DND-41 (cell line): ENCODE measurements around the gene LBX2.

Experiments
- ATAC-seq: fragments of 200-7000 bp; cut with Tn5 transposase; 3 replicates; pipeline ENCODE4 v1.9.1; 2021; ENCODE audit warnings: low read depth; ENCODE audit not compliant: insufficient read depth
- DNase-seq: peaks from one replicate; pipeline ENCODE4 v3.0.0-alpha.2; 2020
- H2AFZ ChIP-seq: 2 replicates; pipeline ENCODE4 v1.6.0; 2012; ENCODE audit warnings: low read depth, low read length
- H3K27ac ChIP-seq: 2 replicates; pipeline ENCODE4 v1.5.1; 2012; ENCODE audit warnings: low read length, inconsistent platforms
- H3K27me3 ChIP-seq: fragments of 200-600 bp; sonication (generic); 2 replicates; pipeline ENCODE4 v1.6.0; 2012; ENCODE audit warnings: low read length, mild to moderate bottlenecking, inconsistent platforms; ENCODE audit not compliant: insufficient read depth, poor library complexity
- H3K36me3 ChIP-seq: 2 replicates; pipeline ENCODE4 v1.5.1; 2012; ENCODE audit warnings: low read length, inconsistent platforms; ENCODE audit not compliant: insufficient read depth
- H3K4me1 ChIP-seq: 2 replicates; pipeline ENCODE4 v1.5.1; 2012; ENCODE audit warnings: mild to moderate bottlenecking, low read length; ENCODE audit not compliant: insufficient read depth
- H3K4me2 ChIP-seq: 2 replicates; pipeline ENCODE4 v1.6.0; 2012; ENCODE audit warnings: mild to moderate bottlenecking, moderate library complexity, low read length, inconsistent platforms; ENCODE audit not compliant: insufficient read depth
- H3K4me3 ChIP-seq, 2 experiments: fragments of 200-600 bp in 1 of 2; shearing (Covaris generic) in 1 of 2; 2 replicates each; pipeline ENCODE4 v1.5.1; 2012 to 2016; ENCODE audit warnings: inconsistent platforms in 2 of 2, low read length in 2 of 2, mild to moderate bottlenecking in 2 of 2, low read depth in 1 of 2, moderate library complexity in 1 of 2
- H3K79me2 ChIP-seq: 2 replicates; pipeline ENCODE4 v1.6.0; 2012; ENCODE audit warnings: low read length, inconsistent platforms; ENCODE audit not compliant: insufficient read depth
- H3K9ac ChIP-seq: 2 replicates; pipeline ENCODE4 v1.6.0; 2012; ENCODE audit warnings: low read depth, mild to moderate bottlenecking, inconsistent platforms, low read length, moderate library complexity
- H3K9me3 ChIP-seq: 2 replicates; pipeline ENCODE4 v1.5.1; 2012; ENCODE audit warnings: low read length, moderate library complexity, mild to moderate bottlenecking, inconsistent platforms; ENCODE audit not compliant: insufficient read depth, severe bottlenecking
- H4K20me1 ChIP-seq: 2 replicates; pipeline ENCODE4 v1.6.0; 2012; ENCODE audit warnings: low read length; ENCODE audit not compliant: insufficient read depth
- EZH2 ChIP-seq: IDR thresholded peaks from 3 replicates; pipeline ENCODE4 v1.6.1; 2012; ENCODE audit warnings: borderline replicate concordance, low read depth, mild to moderate bottlenecking, moderate library complexity, low read length, inconsistent platforms; ENCODE audit not compliant: severe bottlenecking
- TF ChIP-seq, protein P1 (sequence below): IDR thresholded peaks from 2 replicates; pipeline ENCODE4 v1.5.1; 2012; ENCODE audit warnings: borderline replicate concordance, low read length, moderate library complexity, mild to moderate bottlenecking; ENCODE audit not compliant: poor library complexity, severe bottlenecking; ENCODE audit errors: extremely low read depth

LBX2 gene

DNA sequence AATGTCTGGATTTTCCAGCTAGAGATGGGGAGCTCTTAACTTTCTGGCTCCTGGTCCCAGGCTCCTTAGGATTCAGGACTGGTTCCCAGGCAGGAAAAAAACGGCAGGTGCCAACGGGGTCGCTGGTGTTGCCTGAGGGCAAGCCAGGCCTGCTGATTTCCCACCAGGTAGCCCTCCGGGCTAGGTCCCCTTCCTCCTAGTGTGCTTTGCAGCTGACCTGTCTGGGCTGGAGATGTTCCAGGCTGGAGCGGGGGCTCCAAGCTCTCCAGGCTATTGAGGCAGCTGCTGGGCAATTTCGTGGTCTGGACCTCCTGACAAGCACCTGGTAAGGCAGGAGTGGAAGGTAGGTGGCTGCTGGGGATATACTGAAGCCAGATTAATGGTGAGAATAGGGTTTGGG lies 24.9 kb downstream of the LBX2 start:
- H3K4me3 ChIP-seq, result no peak overlapping the region
- no peaks in the 10 kb centered on the region for H3K9me3 ChIP-seq
- no peak overlapping the region for H3K27ac ChIP-seq
- H3K4me2 ChIP-seq, result peak overlapping the region; percentile 29; the same call in 1 of the 2 replicates
- H3K9ac ChIP-seq, result no peak overlapping the region
- H3K36me3 ChIP-seq, result peaks cover 47% of the 10 kb centered on the region
- H3K27me3 ChIP-seq, result no peaks in the 10 kb centered on the region
- no peaks in the 10 kb centered on the region for H4K20me1 ChIP-seq
- peaks cover 39% of the 10 kb centered on the region for H3K4me1 ChIP-seq
- ATAC-seq, result no peak
- TF ChIP-seq EZH2, result no peak
- TF ChIP-seq, protein P1, sequence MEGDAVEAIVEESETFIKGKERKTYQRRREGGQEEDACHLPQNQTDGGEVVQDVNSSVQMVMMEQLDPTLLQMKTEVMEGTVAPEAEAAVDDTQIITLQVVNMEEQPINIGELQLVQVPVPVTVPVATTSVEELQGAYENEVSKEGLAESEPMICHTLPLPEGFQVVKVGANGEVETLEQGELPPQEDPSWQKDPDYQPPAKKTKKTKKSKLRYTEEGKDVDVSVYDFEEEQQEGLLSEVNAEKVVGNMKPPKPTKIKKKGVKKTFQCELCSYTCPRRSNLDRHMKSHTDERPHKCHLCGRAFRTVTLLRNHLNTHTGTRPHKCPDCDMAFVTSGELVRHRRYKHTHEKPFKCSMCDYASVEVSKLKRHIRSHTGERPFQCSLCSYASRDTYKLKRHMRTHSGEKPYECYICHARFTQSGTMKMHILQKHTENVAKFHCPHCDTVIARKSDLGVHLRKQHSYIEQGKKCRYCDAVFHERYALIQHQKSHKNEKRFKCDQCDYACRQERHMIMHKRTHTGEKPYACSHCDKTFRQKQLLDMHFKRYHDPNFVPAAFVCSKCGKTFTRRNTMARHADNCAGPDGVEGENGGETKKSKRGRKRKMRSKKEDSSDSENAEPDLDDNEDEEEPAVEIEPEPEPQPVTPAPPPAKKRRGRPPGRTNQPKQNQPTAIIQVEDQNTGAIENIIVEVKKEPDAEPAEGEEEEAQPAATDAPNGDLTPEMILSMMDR, result no peak
- no peak overlapping the region for H2AFZ ChIP-seq
- peaks cover 25% of the 10 kb centered on the region for H3K79me2 ChIP-seq
- DNase-seq, result no peak

DNA sequence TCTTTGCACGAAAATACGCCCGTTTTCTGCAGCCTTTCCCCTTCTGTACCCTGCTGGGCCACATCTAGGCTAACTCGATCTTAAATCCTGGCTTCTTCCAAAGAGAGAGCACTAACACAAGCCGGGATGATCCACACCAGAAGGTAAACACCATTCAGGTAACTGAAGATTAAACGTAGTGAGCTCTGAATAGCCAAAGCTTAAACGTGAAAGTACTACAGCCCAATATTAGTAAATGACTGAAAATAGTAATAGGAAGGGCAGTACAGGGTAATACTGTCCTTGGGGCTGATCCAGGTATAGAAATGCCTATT lies 26.5 kb downstream of the LBX2 start:
- Histone ChIP-seq H3K36me3 (peaks cover 46% of the 10 kb centered on the region), H4K20me1 (no peaks in the 10 kb centered on the region), H3K27me3 (no peaks in the 10 kb centered on the region), H3K4me1 (peaks cover 39% of the 10 kb centered on the region), H3K4me3 (peak overlapping the region; percentile 86 to 92), H3K4me2 (peak overlapping the region; percentile 83), H3K79me2 (peaks cover 24% of the 10 kb centered on the region), H2AFZ (peak overlapping the region; percentile 97), H3K9me3 (no peaks in the 10 kb centered on the region), H3K9ac (peak overlapping the region; percentile 94), H3K27ac (peak overlapping the region; percentile 95)
- no peak for TF ChIP-seq EZH2
- TF ChIP-seq, protein P1, result no peak
- DNase-seq, result no peak
- no peak for ATAC-seq

DNA sequence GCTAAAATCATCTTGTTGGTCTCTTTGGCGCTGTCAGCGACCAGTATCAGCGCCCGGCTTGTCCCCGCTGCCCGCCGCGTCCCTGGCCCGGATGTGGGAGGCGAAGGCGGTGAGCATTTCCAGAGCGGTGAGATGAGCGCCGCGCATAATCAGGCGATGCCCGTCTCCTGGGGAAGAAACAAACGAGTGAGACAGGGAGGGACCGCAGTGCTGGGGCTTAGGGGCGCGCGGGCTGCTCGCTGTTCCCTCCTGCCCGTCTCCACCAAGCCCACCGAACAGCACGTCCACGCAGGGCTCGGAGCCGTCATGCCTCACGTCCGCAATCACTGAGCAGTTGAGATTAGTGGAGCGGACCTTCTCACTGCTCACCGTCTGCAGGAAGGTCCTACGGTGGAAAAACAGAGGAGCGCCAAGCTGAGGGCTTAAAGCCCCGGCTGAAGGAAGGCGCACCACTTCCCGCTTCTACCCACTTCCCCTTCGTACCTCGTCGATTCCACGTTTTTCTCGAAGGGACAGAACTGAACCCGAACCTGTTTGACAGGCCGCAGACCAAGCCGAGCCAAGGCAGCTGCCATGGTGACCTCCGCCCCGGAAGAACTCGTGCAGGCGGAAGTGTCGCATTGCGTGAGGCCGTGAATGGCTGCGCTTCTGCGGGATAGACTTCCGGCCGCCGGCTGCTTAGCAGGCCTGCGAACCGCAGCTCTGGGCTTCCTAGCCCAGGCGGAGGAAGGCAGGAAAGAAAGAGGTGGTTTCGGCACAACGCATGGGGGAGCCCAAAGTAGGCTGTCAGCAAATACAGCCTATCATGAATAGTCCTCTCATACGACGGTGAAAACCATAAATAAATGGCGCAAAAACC lies 27.1 kb downstream of the LBX2 start, which contains the start of gene MRPL53:
Gene MRPL53 (minus strand): TSS at position 595 of the 859 bp plus-strand sequence. CDS start 20 bp downstream, at position 575.
- peaks cover 24% of the 10 kb centered on the region for H3K79me2 ChIP-seq
- peak within 1 kb of the TSS; percentile 94 for H3K9ac ChIP-seq
- H3K27me3 ChIP-seq, result no peaks in the 10 kb centered on the region
- ATAC-seq (peak; percentile 92), DNase-seq (peak; percentile 95)
- peak within 1 kb of the TSS; percentile 83 for H3K4me2 ChIP-seq
- H4K20me1 ChIP-seq, result no peaks in the 10 kb centered on the region
- peaks cover 42% of the 10 kb centered on the region for H3K36me3 ChIP-seq
- H3K9me3 ChIP-seq, result no peaks in the 10 kb centered on the region
- peak within 1 kb of the TSS; percentile 86 to 92 for H3K4me3 ChIP-seq
- peak within 1 kb of the TSS; percentile 95 for H3K27ac ChIP-seq
- no peak for TF ChIP-seq EZH2
- TF ChIP-seq, protein P1, result peak; percentile 39
- peak within 1 kb of the TSS; percentile 97 for H2AFZ ChIP-seq
- peaks cover 39% of the 10 kb centered on the region for H3K4me1 ChIP-seq
